ENCODE measurements around the gene MIX23.
A peak's percentile ranks its signal among the peaks of the same experiment; 100 is the strongest.

Gene MIX23

DNA sequence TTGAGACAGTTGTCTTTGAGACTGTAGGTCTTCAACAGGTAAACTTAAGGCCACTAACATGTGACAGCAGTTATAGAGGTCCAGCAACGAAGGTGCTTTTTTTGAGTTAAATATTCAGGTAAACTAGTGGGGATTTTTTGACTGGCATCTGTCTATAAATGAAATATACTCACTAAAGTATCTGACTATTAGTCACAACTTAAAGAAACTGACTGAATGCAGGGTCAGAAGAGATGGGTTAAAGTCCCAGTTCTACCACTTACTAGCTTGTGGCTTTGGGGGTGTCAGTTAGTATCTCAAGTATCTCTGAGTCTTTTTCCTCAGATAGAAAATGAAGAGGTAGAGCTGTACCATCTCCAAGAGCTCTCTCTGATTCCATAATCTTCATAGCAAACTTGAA, 18.0 kb downstream of the MIX23 start:
- TF ChIP-seq, protein P1, sequence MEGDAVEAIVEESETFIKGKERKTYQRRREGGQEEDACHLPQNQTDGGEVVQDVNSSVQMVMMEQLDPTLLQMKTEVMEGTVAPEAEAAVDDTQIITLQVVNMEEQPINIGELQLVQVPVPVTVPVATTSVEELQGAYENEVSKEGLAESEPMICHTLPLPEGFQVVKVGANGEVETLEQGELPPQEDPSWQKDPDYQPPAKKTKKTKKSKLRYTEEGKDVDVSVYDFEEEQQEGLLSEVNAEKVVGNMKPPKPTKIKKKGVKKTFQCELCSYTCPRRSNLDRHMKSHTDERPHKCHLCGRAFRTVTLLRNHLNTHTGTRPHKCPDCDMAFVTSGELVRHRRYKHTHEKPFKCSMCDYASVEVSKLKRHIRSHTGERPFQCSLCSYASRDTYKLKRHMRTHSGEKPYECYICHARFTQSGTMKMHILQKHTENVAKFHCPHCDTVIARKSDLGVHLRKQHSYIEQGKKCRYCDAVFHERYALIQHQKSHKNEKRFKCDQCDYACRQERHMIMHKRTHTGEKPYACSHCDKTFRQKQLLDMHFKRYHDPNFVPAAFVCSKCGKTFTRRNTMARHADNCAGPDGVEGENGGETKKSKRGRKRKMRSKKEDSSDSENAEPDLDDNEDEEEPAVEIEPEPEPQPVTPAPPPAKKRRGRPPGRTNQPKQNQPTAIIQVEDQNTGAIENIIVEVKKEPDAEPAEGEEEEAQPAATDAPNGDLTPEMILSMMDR (conservative IDR thresholded peaks at IDR 0.05; ENCODE audit: low read depth, low read length) = no peak
- no peak for DNase-seq (ENCODE audit: low read depth)
- H3K4me3 ChIP-seq (ENCODE audit: low read length) = no peak overlapping the region

DNA sequence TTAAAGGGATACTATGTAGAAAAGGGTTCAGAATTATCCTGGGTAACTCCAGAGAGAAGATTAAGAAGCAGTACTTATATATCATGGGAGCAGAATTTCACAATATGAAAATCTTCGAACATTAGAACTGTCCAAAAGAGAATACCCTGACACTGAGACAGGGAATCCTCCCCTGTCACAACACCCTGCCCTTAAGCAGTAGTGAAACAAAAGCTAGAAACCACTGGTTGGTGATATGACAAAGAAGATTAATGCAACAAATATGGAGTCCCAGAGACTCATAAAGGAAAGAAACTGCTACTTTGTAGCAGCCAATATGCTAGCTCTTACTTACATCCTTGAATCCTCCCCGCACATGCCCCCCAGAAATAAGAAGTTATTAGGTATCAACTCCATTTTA, 18.5 kb downstream of the MIX23 start:
- H3K4me3 ChIP-seq (ENCODE audit: low read length) = no peak overlapping the region
- no peak for DNase-seq (ENCODE audit: low read depth)
- TF ChIP-seq, protein P1 (conservative IDR thresholded peaks at IDR 0.05; ENCODE audit: low read depth, low read length) = no peak

DNA sequence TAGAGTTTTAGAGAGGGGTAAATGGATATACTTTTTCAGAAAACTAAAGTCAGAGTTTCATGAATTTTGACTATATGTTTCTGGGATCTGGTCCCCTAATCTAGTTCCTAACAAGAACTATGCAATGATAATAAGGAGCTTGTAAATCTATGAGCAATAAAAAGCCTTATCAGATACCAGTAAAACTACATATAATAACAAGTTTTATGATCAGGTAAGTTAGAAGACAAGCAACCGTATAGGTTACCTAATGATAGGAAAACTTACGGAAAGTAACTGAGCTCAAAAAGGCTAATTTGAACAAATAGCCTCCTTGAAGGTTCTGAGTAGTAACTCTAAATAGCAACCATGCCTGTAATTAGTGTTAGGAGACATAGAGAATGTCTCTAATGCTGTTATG, 21.0 kb downstream of the MIX23 start:
- no peak for DNase-seq (ENCODE audit: low read depth)
- no peak overlapping the region for H3K4me3 ChIP-seq (ENCODE audit: low read length)
- TF ChIP-seq, protein P1 (conservative IDR thresholded peaks at IDR 0.05; ENCODE audit: low read depth, low read length) = no peak

DNA sequence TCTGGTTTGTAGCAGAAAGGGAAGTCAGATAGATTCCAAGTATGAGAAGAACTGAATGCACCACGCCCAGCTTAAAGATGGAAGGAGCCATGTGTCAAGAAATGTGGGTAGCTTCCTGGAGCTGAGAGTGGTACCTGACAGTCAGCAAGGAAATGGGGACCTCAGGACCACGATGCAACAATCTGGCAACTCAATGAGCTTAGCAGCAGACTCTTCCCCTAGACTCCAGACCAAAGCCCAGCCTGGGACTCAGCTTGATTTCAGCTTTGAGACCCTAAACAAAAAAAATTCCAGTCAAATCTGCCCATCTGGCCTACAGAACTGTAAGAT, 24.4 kb downstream of the MIX23 start:
- TF ChIP-seq, protein P1 (conservative IDR thresholded peaks at IDR 0.05; ENCODE audit: low read depth, low read length) = no peak
- no peak overlapping the region for H3K4me3 ChIP-seq (ENCODE audit: low read length)
- DNase-seq (ENCODE audit: low read depth) = no peak

DNA sequence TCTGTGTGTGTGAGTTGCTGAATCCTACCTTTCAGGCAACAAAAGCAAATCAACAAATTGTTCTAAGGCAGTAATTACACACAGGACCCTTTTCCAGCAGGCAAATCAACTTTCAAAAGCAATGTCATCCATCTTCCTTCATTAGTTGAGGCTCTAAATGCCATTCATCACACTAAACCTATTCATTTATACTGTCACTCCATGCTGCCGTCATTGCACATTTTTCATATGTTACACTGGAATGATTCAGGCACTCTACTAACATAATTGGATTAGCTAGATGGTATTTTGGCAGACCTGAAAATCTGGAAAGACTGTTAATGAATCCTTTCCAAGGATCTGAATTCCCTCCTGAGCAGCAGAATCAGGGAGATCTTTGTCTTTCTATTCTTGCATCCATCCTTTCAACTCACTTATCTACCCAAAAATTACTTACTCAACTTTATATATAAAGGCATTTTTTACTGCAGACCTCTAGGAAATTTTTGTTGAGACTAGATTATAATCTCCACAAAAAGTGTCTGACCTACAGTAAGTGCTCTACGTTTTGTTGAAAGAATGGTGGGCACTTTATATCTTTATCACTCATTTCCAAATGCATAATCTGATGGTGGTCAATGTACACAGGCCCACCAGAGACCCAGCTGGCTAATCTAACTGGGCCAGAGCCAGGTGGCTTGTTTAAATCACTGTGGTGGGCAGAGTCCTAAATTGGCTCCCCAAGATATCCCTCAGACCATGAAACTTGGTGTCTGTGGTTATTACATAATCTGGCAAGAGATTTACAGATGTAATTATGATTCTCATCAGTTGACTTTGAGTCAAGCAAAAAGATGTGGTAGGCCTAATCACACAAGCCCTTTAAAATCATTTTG, 25.0 kb downstream of the MIX23 start:
- peak; percentile 76 for DNase-seq (ENCODE audit: low read depth)
- H3K4me3 ChIP-seq (ENCODE audit: low read length) = no peak overlapping the region
- TF ChIP-seq, protein P1 (conservative IDR thresholded peaks at IDR 0.05; ENCODE audit: low read depth, low read length) = no peak

DNA sequence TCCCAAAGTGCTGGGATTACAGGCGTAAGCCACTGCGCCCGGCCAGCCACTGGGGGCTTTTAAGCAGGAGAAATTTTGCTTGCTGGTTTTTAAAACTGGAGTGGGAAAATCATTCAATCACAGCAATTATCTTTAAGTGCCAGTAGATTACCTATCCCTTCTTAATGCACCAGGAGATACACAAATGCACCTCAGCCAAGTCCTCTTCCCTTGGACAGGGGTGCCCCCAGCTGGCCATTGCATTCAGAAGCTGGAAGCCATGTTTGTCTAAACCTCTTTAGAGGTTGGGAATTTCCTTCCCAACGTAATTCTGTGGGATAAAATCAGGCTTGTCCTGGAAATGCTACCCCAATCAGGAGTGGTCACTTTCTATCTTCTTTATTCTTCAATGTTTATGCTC, 26.6 kb downstream of the MIX23 start:
- no peak overlapping the region for H3K4me3 ChIP-seq (ENCODE audit: low read length)
- DNase-seq (ENCODE audit: low read depth) = no peak
- TF ChIP-seq, protein P1 (conservative IDR thresholded peaks at IDR 0.05; ENCODE audit: low read depth, low read length) = peak; percentile 39

DNA sequence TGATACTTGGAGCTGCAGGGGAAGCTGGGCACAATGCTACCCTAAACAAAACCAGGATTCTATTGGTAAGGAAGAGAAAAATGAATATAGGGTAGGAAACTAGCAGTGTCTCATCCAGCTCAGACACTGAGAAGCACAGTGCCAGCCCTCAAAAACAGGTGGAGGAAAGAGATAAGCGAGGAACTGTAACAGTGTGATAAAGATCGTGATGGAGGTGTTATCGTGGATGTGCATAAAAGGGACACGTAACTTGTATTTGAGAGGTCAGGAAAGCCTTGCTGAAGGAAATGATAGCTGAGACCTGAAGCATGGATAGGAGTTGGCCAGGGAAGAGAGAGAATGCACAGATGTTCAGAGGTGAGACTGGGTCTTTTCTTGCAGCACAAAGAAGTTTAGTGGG, 27.4 kb downstream of the MIX23 start:
- TF ChIP-seq, protein P1 (conservative IDR thresholded peaks at IDR 0.05; ENCODE audit: low read depth, low read length) = no peak
- H3K4me3 ChIP-seq (ENCODE audit: low read length) = no peak overlapping the region
- no peak for DNase-seq (ENCODE audit: low read depth)

Data from retinal pigment epithelial cell (primary cell).